Activated CD8-positive, alpha-beta memory T cell treated with anti-CD3 and anti-CD28 coated beads, Interleukin-2, amount 10 ng/mL, durations not matched to agents 7 days and 5 days (primary cell): Measurements from ENCODE around the gene CCNI. TPM values are rescaled to one million over a fixed set of nuclear protein-coding genes. Genes with fewer than 3 reads are reported as not detected.

Source experiments
- ATAC-seq: fragments of 150-1000 bp; cut with Tn5 transposase; one replicate; pipeline ENCODE4 v1.10.0; 2021; ENCODE audit warnings: moderate library complexity
- CTCF ChIA-PET: fragments of 350-600 bp; sonication (Branson Sonifier 250); formaldehyde crosslinking; loops from one replicate; lab custom pipeline; 2021; ENCODE audit warnings: antibody characterized with exemption; lab: Charles Lee
- DNase-seq: peaks from one replicate; pipeline ENCODE4 v3.0.0-alpha.2; 2020
- H3K27ac Mint-ChIP-seq: one replicate; pipeline ENCODE4 v1.8.0; 2021; ENCODE audit warnings: mild to moderate bottlenecking, mixed read lengths
- H3K27me3 Mint-ChIP-seq: one replicate; pipeline ENCODE4 v1.8.0; 2021; ENCODE audit warnings: mixed read lengths
- H3K36me3 Mint-ChIP-seq: one replicate; pipeline ENCODE4 v1.8.0; 2021; ENCODE audit warnings: mild to moderate bottlenecking, mixed read lengths
- H3K4me1 Mint-ChIP-seq: one replicate; pipeline ENCODE4 v1.8.0; 2021; ENCODE audit warnings: mixed read lengths
- H3K4me3 Mint-ChIP-seq: one replicate; pipeline ENCODE4 v1.8.0; 2021; ENCODE audit warnings: mild to moderate bottlenecking, moderate library complexity, mixed read lengths
- H3K9me3 Mint-ChIP-seq: one replicate; pipeline ENCODE4 v1.8.0; 2022; ENCODE audit warnings: low read depth, mixed read lengths
- total RNA-seq, 2 experiments: library from RNA; stranded (reverse); gene quantifications; one replicate each; pipeline ENCODE4 v1.2.3, GENCODE V29; 2021

CCNI gene
- total RNA-seq, 2 experiments from 2014 or later: 179 to 221 TPM

DNA sequence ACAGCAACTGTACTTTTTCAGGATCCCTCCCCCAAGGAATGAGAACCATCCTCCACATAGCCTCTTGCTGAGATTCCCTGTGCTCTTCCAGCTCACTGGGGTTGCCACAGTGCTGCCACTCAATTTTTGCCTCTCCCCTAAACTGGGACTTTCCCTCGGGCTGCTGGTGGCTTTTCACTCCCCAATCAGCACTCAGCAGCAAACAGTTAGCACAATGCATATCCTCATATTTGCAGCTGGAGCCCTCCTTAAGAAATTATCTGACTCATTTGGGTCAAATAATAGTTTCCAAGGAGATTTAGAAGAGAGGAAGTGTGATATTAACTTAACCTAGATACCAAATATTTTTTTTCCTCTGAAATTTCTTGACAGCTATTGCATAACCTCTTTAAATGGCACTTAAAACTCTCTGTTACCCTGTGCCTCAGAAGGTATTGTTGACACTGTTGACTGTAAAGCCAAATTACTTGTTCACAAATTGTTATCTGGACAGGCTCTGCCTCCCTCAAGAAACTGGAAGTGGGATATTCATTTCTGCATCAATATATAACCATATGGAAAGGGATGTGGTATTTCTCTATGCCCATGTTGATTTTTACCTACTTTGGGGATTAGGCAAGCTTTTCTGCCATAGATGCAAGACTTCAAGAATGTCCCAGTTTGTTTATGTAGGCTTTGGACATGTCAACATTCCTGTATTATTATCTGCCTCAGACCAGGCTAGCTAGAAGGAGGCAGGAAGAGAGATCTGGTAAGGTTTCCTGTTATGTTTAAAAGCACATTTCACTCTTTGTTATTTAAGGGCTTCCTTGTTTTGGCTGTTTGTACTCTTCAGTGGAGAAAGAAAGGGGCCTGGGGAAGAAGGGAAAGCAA is 68.2 kb downstream of the CCNI start:
- Mint-ChIP-seq H3K4me1 (peaks cover 38% of the 10 kb centered on the region), H3K27ac (no peak overlapping the region), H3K27me3 (no peaks in the 10 kb centered on the region), H3K36me3 (peaks cover 19% of the 10 kb centered on the region), H3K9me3 (no peaks in the 10 kb centered on the region), H3K4me3 (no peak overlapping the region)
- DNase-seq (no peak), ATAC-seq (peak; percentile 58)
- CTCF ChIA-PET: interaction anchor here (0.7 to 1.9 kb wide), 4 partner anchors 13 to 24 kb away, joined by 3 to 6 read pairs (median 4); no protein-coding TSS in a partner anchor

DNA sequence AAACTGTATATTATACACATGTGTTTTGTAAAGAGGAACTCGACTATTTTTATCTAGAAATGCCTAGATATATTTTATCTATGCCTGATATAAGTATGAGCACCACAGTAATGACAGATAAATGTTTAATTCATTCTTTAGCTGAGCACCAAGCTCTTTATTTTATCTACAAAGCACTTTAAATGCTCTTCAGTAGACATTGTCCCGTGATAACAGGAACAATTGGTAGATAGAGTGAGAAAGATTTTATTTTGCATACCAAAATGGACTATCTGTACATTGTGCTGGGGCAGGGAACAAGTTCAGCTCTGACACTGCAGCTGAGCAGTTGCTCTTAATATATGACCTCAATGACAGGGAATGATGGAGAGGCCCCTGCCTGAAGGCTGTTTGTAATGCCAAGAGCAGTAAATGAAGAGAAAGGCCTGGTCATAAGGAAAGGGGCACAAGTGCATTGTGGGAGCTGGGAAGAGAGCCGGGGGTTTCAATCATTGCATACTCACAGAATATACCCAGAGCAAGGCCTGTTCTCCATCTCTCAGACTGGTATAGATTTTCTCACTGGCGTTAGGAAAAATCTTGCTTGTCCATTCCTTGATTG is 68.9 kb downstream of the CCNI start:
- ATAC-seq (no peak), DNase-seq (no peak)
- H3K4me1 Mint-ChIP-seq: peaks cover 38% of the 10 kb centered on the region
- no peaks in the 10 kb centered on the region for H3K27me3 Mint-ChIP-seq
- H3K9me3 Mint-ChIP-seq: no peaks in the 10 kb centered on the region
- H3K36me3 Mint-ChIP-seq: peaks cover 19% of the 10 kb centered on the region
- no peak overlapping the region for H3K4me3 Mint-ChIP-seq
- CTCF ChIA-PET: interaction anchor here (1.0 to 1.9 kb wide), 3 partner anchors 17 to 25 kb away, joined by 3 to 6 read pairs (median 5); no protein-coding TSS in a partner anchor
- H3K27ac Mint-ChIP-seq: no peak overlapping the region

- peaks cover 14% of the 10 kb centered on the region for H3K36me3 Mint-ChIP-seq
- H3K4me1 Mint-ChIP-seq: peaks cover 30% of the 10 kb centered on the region
- ATAC-seq (peak; percentile 45), DNase-seq (no peak)
- H3K4me3 Mint-ChIP-seq: no peak overlapping the region
- H3K9me3 Mint-ChIP-seq: no peaks in the 10 kb centered on the region
- CTCF ChIA-PET: interaction anchor here (0.9 kb wide), 1 partner anchor 10 kb away, joined by 3 read pairs; no protein-coding TSS in a partner anchor
- no peaks in the 10 kb centered on the region for H3K27me3 Mint-ChIP-seq
- H3K27ac Mint-ChIP-seq: no peak overlapping the region
Observed at GRCh38 chr4:77003400-77003799, 72.4 kb downstream of the CCNI start.

GRCh38 chr4:77002321-77003107 is 73.3 kb downstream of the CCNI start:
- peaks cover 22% of the 10 kb centered on the region for H3K4me1 Mint-ChIP-seq
- no peak overlapping the region for H3K27ac Mint-ChIP-seq
- H3K36me3 Mint-ChIP-seq: peaks cover 13% of the 10 kb centered on the region
- no peak overlapping the region for H3K4me3 Mint-ChIP-seq
- H3K9me3 Mint-ChIP-seq: no peaks in the 10 kb centered on the region
- ATAC-seq: no peak
- CTCF ChIA-PET: no interaction called here
- no peaks in the 10 kb centered on the region for H3K27me3 Mint-ChIP-seq
- DNase-seq: no peak

DNA sequence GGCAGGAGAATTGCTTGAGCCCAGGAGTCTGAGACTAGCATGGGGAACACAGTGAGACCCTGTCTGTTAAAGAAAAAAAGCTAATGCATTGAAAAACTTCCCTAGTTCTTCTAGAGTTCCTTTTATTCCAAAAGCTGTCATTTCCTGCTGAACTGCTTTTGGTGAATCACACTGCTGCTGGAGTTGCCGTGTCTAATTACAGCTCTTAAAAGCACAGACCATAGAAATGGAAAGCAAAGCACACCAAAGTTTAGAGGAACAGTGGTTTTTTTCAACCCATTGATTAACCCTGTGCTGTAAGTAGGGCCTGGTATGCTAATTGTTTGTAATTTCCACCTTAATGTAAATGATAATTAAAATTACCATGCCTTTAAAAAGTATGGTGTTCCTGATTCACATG is 73.9 kb downstream of the CCNI start:
- Mint-ChIP-seq H3K4me3 (no peak overlapping the region), H3K27me3 (no peaks in the 10 kb centered on the region), H3K27ac (no peak overlapping the region), H3K9me3 (no peaks in the 10 kb centered on the region), H3K36me3 (peaks cover 15% of the 10 kb centered on the region), H3K4me1 (peaks cover 15% of the 10 kb centered on the region)
- DNase-seq (no peak), ATAC-seq (no peak)
- CTCF ChIA-PET: no interaction called here

DNA sequence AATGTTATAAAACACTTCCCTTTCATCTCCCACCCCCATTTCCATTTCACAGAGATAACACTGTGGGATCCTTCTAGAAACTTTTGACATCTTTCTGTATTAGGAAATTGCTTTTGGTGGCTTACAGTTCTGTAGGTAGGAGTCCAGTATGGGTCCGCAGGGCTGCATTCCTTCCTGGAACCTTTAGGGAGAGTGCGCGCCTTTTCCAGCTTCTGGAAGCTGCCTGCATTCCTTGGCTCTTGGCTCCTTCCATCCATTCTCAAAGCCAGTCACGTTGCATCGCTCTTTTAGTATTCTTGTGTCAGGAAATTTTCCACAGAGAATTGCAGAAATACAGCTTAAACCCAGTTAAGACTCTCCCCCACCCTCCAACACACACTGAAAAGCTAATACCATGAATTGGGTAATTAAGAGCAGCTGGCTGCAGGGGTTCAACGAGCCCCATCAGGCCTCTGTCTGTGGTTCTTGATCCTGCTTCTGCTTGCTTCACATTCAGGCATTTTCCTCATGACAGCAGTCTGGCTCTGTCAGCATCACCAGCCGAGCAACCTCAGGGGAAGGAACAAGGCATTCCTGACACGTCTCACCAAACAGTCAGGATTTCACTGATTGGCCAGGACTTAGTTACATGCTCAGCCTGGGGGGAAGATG is 77.4 kb downstream of the CCNI start:
- Mint-ChIP-seq H3K4me3 (no peak overlapping the region), H3K4me1 (peaks cover 22% of the 10 kb centered on the region), H3K9me3 (no peaks in the 10 kb centered on the region), H3K27ac (no peak overlapping the region), H3K27me3 (no peaks in the 10 kb centered on the region), H3K36me3 (peaks cover 15% of the 10 kb centered on the region)
- CTCF ChIA-PET: no interaction called here
- DNase-seq (no peak), ATAC-seq (no peak)

- Mint-ChIP-seq H3K27me3 (peaks cover 5% of the 10 kb centered on the region), H3K36me3 (peaks cover 17% of the 10 kb centered on the region), H3K27ac (no peak overlapping the region), H3K9me3 (no peaks in the 10 kb centered on the region), H3K4me1 (peaks cover 23% of the 10 kb centered on the region), H3K4me3 (no peak overlapping the region)
- DNase-seq (no peak), ATAC-seq (no peak)
- CTCF ChIA-PET: no interaction called here
Observed at GRCh38 chr4:76997532-76997931, 78.3 kb downstream of the CCNI start.

Other genes starting within 250 kb of the CCNI start
- not detected for gene SOWAHB, start 177.8 kb downstream of the CCNI start, total RNA-seq
- gene SEPTIN11, start 126.2 kb downstream of the CCNI start, total RNA-seq: 10 to 100 TPM; 33.3 to 69.3 TPM
- 10 to 100 TPM; 20.8 to 21.6 TPM for gene CCNG2, start 81.2 kb upstream of the CCNI start, total RNA-seq